Stomach (tissue), 4 donors: Measurements from ENCODE around the gene VASH2.

ENCODE experiments used
- CTCF ChIP-seq, 7 experiments: fragments of 450-650 bp in 4 of 7; fragments of 200-600 bp in 3 of 7; sonication (generic) in 3 of 7; IDR thresholded peaks; one replicate each; pipeline ENCODE4 v1.5.1; 2016 to 2019; ENCODE audit warnings: antibody characterized with exemption in 7 of 7, control low read depth in 2 of 7, mild to moderate bottlenecking in 1 of 7
- POLR2A ChIP-seq, 4 donors: fragments of 450-650 bp; IDR thresholded peaks; one replicate each; pipeline ENCODE4 v1.6.1; 2016; ENCODE audit warnings: antibody characterized with exemption in 4 of 4, control low read depth in 2 of 4, mild to moderate bottlenecking in 1 of 4, moderate library complexity in 1 of 4
- POLR2AphosphoS5 ChIP-seq, 3 donors: sonication (generic); formaldehyde crosslinking; IDR thresholded peaks; one replicate each; pipeline ENCODE4 v1.6.1; 2016; ENCODE audit warnings: antibody characterized with exemption in 3 of 3

- no peak for TF ChIP-seq CTCF (IDR thresholded peaks at IDR 0.05)
- TF ChIP-seq POLR2AphosphoS5 (IDR thresholded peaks at IDR 0.05) = no peak
- no peak for TF ChIP-seq POLR2A (IDR thresholded peaks at IDR 0.05)
Observed at GRCh38 chr1:212935387-212935981, 14.9 kb upstream of the VASH2 start.
